Cardiac muscle cell (in vitro differentiated cells and primary cell): ENCODE data around the gene TBC1D7. TPM values are rescaled to one million over a fixed set of nuclear protein-coding genes. Genes with fewer than 3 reads are reported as not detected.

ENCODE experiments used
- DNase-seq, 2 donors: peaks; one replicate each; pipeline versions ENCODE4 v3.0.0 to v3.0.0-alpha.2; 2010 to 2017; ENCODE audit warnings: low read depth in 1 of 2, low spot score in 1 of 2
- H3K27ac ChIP-seq: fragments of 200-600 bp; sonication (generic); 2 replicates; pipeline ENCODE4 v1.5.1; 2016
- H3K27me3 ChIP-seq: fragments of 200-600 bp; sonication (generic); 2 replicates; pipeline ENCODE4 v1.6.0; 2016; ENCODE audit warnings: control low read depth
- H3K36me3 ChIP-seq: fragments of 200-600 bp; sonication (generic); 2 replicates; pipeline ENCODE4 v1.5.1; 2016; ENCODE audit warnings: control low read depth
- H3K4me1 ChIP-seq: fragments of 200-600 bp; sonication (generic); 2 replicates; pipeline ENCODE4 v1.8.1; 2017; ENCODE audit warnings: low read depth, mild to moderate bottlenecking, mixed run types
- H3K4me3 ChIP-seq: fragments of 200-600 bp; sonication (generic); 2 replicates; pipeline ENCODE4 v1.5.1; 2016; ENCODE audit warnings: mild to moderate bottlenecking
- H3K9me3 ChIP-seq: fragments of 200-600 bp; sonication (generic); 2 replicates; pipeline ENCODE4 v1.5.1; 2017; ENCODE audit warnings: low read depth, mild to moderate bottlenecking, control low read depth
- polyA plus RNA-seq: library from polyadenylated mRNA; unstranded; fragments of >200 nt; fragmentation: Nextera tagmentation; extraction: Ambion mirVana; gene quantifications from 2 replicates; pipeline ENCODE4 v1.2.1, GENCODE V29; 2016
- total RNA-seq: library from RNA; depleted of rRNA; stranded (reverse); fragments of >200 nt; gene quantifications from 2 replicates; pipeline ENCODE4 v1.2.3, GENCODE V29; 2016
- TF ChIP-seq, protein P1 (sequence below): IDR thresholded peaks from 2 replicates; pipeline ENCODE4 v1.5.1; 2012; ENCODE audit warnings: low read depth, mild to moderate bottlenecking, low read length

TBC1D7 gene
- total and polyA plus RNA-seq, 2 experiments from 2014 or later = 36.8 to 84.5 TPM

- H3K9me3 ChIP-seq = no peaks in the 10 kb centered on the region
- H3K27ac ChIP-seq = no peak overlapping the region
- H3K36me3 ChIP-seq = peaks cover 20% of the 10 kb centered on the region
- no peak for DNase-seq
- H3K4me3 ChIP-seq = no peak overlapping the region
- H3K4me1 ChIP-seq = peaks cover 15% of the 10 kb centered on the region
- TF ChIP-seq, protein P1, sequence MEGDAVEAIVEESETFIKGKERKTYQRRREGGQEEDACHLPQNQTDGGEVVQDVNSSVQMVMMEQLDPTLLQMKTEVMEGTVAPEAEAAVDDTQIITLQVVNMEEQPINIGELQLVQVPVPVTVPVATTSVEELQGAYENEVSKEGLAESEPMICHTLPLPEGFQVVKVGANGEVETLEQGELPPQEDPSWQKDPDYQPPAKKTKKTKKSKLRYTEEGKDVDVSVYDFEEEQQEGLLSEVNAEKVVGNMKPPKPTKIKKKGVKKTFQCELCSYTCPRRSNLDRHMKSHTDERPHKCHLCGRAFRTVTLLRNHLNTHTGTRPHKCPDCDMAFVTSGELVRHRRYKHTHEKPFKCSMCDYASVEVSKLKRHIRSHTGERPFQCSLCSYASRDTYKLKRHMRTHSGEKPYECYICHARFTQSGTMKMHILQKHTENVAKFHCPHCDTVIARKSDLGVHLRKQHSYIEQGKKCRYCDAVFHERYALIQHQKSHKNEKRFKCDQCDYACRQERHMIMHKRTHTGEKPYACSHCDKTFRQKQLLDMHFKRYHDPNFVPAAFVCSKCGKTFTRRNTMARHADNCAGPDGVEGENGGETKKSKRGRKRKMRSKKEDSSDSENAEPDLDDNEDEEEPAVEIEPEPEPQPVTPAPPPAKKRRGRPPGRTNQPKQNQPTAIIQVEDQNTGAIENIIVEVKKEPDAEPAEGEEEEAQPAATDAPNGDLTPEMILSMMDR = no peak
- no peaks in the 10 kb centered on the region for H3K27me3 ChIP-seq
Observed at GRCh38 chr6:13297391-13297790, 30.9 kb downstream of the TBC1D7 start.

- peak in 1 of 2 donors; percentile 62 for DNase-seq
- H3K4me1 ChIP-seq = peaks cover 15% of the 10 kb centered on the region
- TF ChIP-seq, protein P1 = no peak
- no peak overlapping the region for H3K4me3 ChIP-seq
- no peaks in the 10 kb centered on the region for H3K9me3 ChIP-seq
- H3K27ac ChIP-seq = peak overlapping the region; percentile 58
- H3K27me3 ChIP-seq = no peaks in the 10 kb centered on the region
- H3K36me3 ChIP-seq = peaks cover 22% of the 10 kb centered on the region
Observed at GRCh38 chr6:13296536-13296997, 31.8 kb downstream of the TBC1D7 start.

GRCh38 chr6:13295576-13295975, 32.8 kb downstream of the TBC1D7 start:
- Histone ChIP-seq H3K9me3 (no peaks in the 10 kb centered on the region), H3K4me1 (peaks cover 15% of the 10 kb centered on the region), H3K4me3 (no peak overlapping the region), H3K27ac (peak overlapping the region; percentile 24), H3K36me3 (peaks cover 22% of the 10 kb centered on the region), H3K27me3 (no peaks in the 10 kb centered on the region)
- no peak for DNase-seq
- TF ChIP-seq, protein P1 = no peak

GRCh38 chr6:13294499-13295069, 33.8 kb downstream of the TBC1D7 start:
- Histone ChIP-seq H3K4me3 (no peak overlapping the region), H3K27me3 (no peaks in the 10 kb centered on the region), H3K4me1 (peaks cover 24% of the 10 kb centered on the region), H3K9me3 (no peaks in the 10 kb centered on the region), H3K36me3 (peaks cover 22% of the 10 kb centered on the region), H3K27ac (no peak overlapping the region)
- TF ChIP-seq, protein P1 = no peak
- DNase-seq = peak in 1 of 2 donors; percentile 48

GRCh38 chr6:13292774-13293173, 35.6 kb downstream of the TBC1D7 start:
- Histone ChIP-seq H3K27me3 (no peaks in the 10 kb centered on the region), H3K27ac (peak overlapping the region; percentile 13), H3K9me3 (no peaks in the 10 kb centered on the region), H3K4me1 (peaks cover 31% of the 10 kb centered on the region), H3K36me3 (peaks cover 19% of the 10 kb centered on the region), H3K4me3 (no peak overlapping the region)
- DNase-seq = no peak
- TF ChIP-seq, protein P1 = no peak
